GM18499 (cell line): ENCODE measurements around the gene DAAM2.

Source experiments
- ATAC-seq: cut with Tn5 transposase; IDR thresholded peaks from one replicate; pipeline ENCODE4 v1.9.1; 2021; ENCODE audit warnings: moderate number of reproducible peaks; ENCODE audit not compliant: insufficient read depth, unreplicated experiment

Gene DAAM2

GRCh38 chr6:39786649-39787048, 5.5 kb upstream of the DAAM2 start:
- ATAC-seq: no peak

- ATAC-seq: no peak
These were observed 4.9 kb upstream of the DAAM2 start for GRCh38 chr6:39787322-39787721.

- no peak for ATAC-seq
These were observed 1.4 kb upstream of the DAAM2 start for GRCh38 chr6:39790772-39791171.

- ATAC-seq: no peak
These were observed 865 bp upstream of the DAAM2 start for GRCh38 chr6:39791311-39791710.

- no peak for ATAC-seq
These were observed 619 bp downstream of the DAAM2 start for GRCh38 chr6:39792540-39793450.

- ATAC-seq: no peak
These were observed 1.3 kb downstream of the DAAM2 start for GRCh38 chr6:39793516-39793915.

GRCh38 chr6:39794231-39794630, 2.1 kb downstream of the DAAM2 start:
- ATAC-seq: no peak

- ATAC-seq: no peak
These were observed 5.6 kb downstream of the DAAM2 start for GRCh38 chr6:39797751-39798150.

GRCh38 chr6:39800034-39801032, 8.2 kb downstream of the DAAM2 start:
- ATAC-seq: no peak

- no peak for ATAC-seq
These were observed 9.5 kb downstream of the DAAM2 start for GRCh38 chr6:39801456-39802251.

GRCh38 chr6:39803872-39804271, 11.7 kb downstream of the DAAM2 start:
- ATAC-seq: no peak

GRCh38 chr6:39804466-39805065, 12.4 kb downstream of the DAAM2 start:
- no peak for ATAC-seq

- no peak for ATAC-seq
These were observed 14.1 kb downstream of the DAAM2 start for GRCh38 chr6:39806278-39806677.

GRCh38 chr6:39808346-39808745, 16.2 kb downstream of the DAAM2 start:
- ATAC-seq: no peak

GRCh38 chr6:39808964-39809363, 16.8 kb downstream of the DAAM2 start:
- no peak for ATAC-seq

GRCh38 chr6:39811835-39812345, 19.7 kb downstream of the DAAM2 start:
- no peak for ATAC-seq

- no peak for ATAC-seq
These were observed 20.3 kb downstream of the DAAM2 start for GRCh38 chr6:39812496-39812852.

- ATAC-seq: no peak
These were observed 20.8 kb downstream of the DAAM2 start for GRCh38 chr6:39812853-39813533.

- no peak for ATAC-seq
These were observed 22.1 kb downstream of the DAAM2 start for GRCh38 chr6:39814236-39814635.
